Mesenchymal stem cell (in vitro differentiated cells and primary cell): ENCODE measurements around the gene RPLP2.

Source experiments
- DNase-seq: peaks from one replicate; pipeline ENCODE4 v3.0.0-alpha.2; 2013
- H2AFZ ChIP-seq: one replicate; pipeline ENCODE4 v1.6.1; 2013; ENCODE audit warnings: low read depth, mild to moderate bottlenecking, control low read depth, inconsistent platforms, low read length, moderate library complexity
- H2AK5ac ChIP-seq: 2 replicates; pipeline ENCODE4 v1.6.1; 2013; ENCODE audit warnings: low read length, moderate library complexity, mild to moderate bottlenecking, inconsistent platforms; ENCODE audit not compliant: severe bottlenecking
- H2BK120ac ChIP-seq: one replicate; pipeline ENCODE4 v1.6.1; 2013; ENCODE audit warnings: low read depth, mild to moderate bottlenecking, inconsistent platforms, low read length, moderate library complexity
- H2BK12ac ChIP-seq, 2 experiments: one replicate each; pipeline ENCODE4 v1.6.1; 2013; ENCODE audit warnings: inconsistent platforms in 2 of 2, low read length in 2 of 2, mild to moderate bottlenecking in 2 of 2, moderate library complexity in 2 of 2, control low read depth in 1 of 2
- H2BK15ac ChIP-seq: one replicate; pipeline ENCODE4 v1.6.1; 2013; ENCODE audit warnings: mild to moderate bottlenecking, low read depth, inconsistent platforms; ENCODE audit not compliant: poor library complexity, severe bottlenecking
- H2BK5ac ChIP-seq: 2 replicates; pipeline ENCODE4 v1.6.1; 2013; ENCODE audit warnings: low read depth, mild to moderate bottlenecking, low read length, control low read depth, inconsistent platforms; ENCODE audit not compliant: poor library complexity, severe bottlenecking
- H3K14ac ChIP-seq, 2 experiments: one replicate each; pipeline ENCODE4 v1.6.1; 2013; ENCODE audit warnings: inconsistent platforms in 2 of 2, low read length in 2 of 2, control low read depth in 1 of 2, mild to moderate bottlenecking in 1 of 2, moderate library complexity in 1 of 2
- H3K18ac ChIP-seq, 2 experiments: one replicate each; pipeline ENCODE4 v1.6.1; 2013; ENCODE audit warnings: inconsistent platforms in 2 of 2, low read length in 2 of 2, control low read depth in 1 of 2, low read depth in 1 of 2, mild to moderate bottlenecking in 1 of 2
- H3K23ac ChIP-seq, 2 experiments: one replicate each; pipeline ENCODE4 v1.6.1; 2013; ENCODE audit warnings: inconsistent platforms in 2 of 2, low read length in 2 of 2, mild to moderate bottlenecking in 2 of 2, moderate library complexity in 2 of 2, control low read depth in 1 of 2
- H3K27ac ChIP-seq: 2 replicates; pipeline ENCODE4 v1.5.1; 2013; ENCODE audit warnings: mild to moderate bottlenecking, moderate library complexity, low read length, control low read depth, inconsistent platforms; ENCODE audit not compliant: poor library complexity, severe bottlenecking
- H3K27me3 ChIP-seq, 2 experiments: 2 replicates each; pipeline versions ENCODE4 v1.6.1 to v1.7.0; 2013; ENCODE audit warnings: low read length in 2 of 2, mild to moderate bottlenecking in 2 of 2, moderate library complexity in 2 of 2, control low read depth in 1 of 2, inconsistent platforms in 1 of 2; ENCODE audit not compliant: control insufficient read depth in 1 of 2, insufficient read depth in 1 of 2
- H3K36me3 ChIP-seq, 2 experiments: 2 replicates each; pipeline versions ENCODE4 v1.6.1 to v1.7.0; 2013; ENCODE audit warnings: low read length in 2 of 2, control low read depth in 1 of 2, inconsistent platforms in 1 of 2, low read depth in 1 of 2, mild to moderate bottlenecking in 1 of 2; ENCODE audit not compliant: insufficient read depth in 2 of 2, control insufficient read depth in 1 of 2
- H3K4ac ChIP-seq, 2 experiments: one replicate each; pipeline ENCODE4 v1.6.1; 2013; ENCODE audit warnings: inconsistent platforms in 2 of 2, low read length in 2 of 2, mild to moderate bottlenecking in 2 of 2, moderate library complexity in 2 of 2, control low read depth in 1 of 2, low read depth in 1 of 2
- H3K4me1 ChIP-seq: 2 replicates; pipeline ENCODE4 v1.6.1; 2013; ENCODE audit warnings: low read depth, low read length, control low read depth; ENCODE audit not compliant: control insufficient read depth, insufficient read depth
- H3K4me2 ChIP-seq: 2 replicates; pipeline ENCODE4 v1.6.1; 2013; ENCODE audit warnings: low read length, mild to moderate bottlenecking, inconsistent platforms; ENCODE audit not compliant: poor library complexity, severe bottlenecking
- H3K4me3 ChIP-seq, 2 experiments: 2 replicates each; pipeline versions ENCODE4 v1.5.1 to v1.7.0; 2013; ENCODE audit warnings: low read length in 2 of 2, mild to moderate bottlenecking in 2 of 2, control low read depth in 1 of 2, low read depth in 1 of 2; ENCODE audit not compliant: insufficient read depth in 1 of 2
- H3K79me1 ChIP-seq: replicated peaks from 2 replicates; pipeline ENCODE4 v1.6.1; 2013; ENCODE audit warnings: mild to moderate bottlenecking, control low read depth, low read length, inconsistent platforms; ENCODE audit not compliant: poor library complexity, severe bottlenecking
- H3K9ac ChIP-seq: 2 replicates; pipeline ENCODE4 v1.7.0; 2013; ENCODE audit warnings: mild to moderate bottlenecking, low read length, moderate library complexity
- H3K9me3 ChIP-seq: 2 replicates; pipeline ENCODE4 v1.7.0; 2013; ENCODE audit warnings: mild to moderate bottlenecking, low read length; ENCODE audit not compliant: control insufficient read depth
- H4K8ac ChIP-seq: one replicate; pipeline ENCODE4 v1.6.1; 2013; ENCODE audit warnings: inconsistent platforms, mild to moderate bottlenecking, low read length, moderate library complexity
- H4K91ac ChIP-seq: one replicate; pipeline ENCODE4 v1.6.1; 2013; ENCODE audit warnings: mild to moderate bottlenecking, low read length, inconsistent platforms
- WGBS: methylation state at CpG from one replicate; pipeline ENCODE4 v1.1.7; 2013; ENCODE audit warnings: mixed read lengths; 5-methylcytosine and 5-hydroxymethylcytosine counted together

RPLP2 gene

GRCh38 chr11:823441-824291 lies 13.9 kb downstream of the RPLP2 start:
- 96% methylated on average over 47 of the region's 53 CpGs for WGBS
- no peak overlapping the region for H3K18ac ChIP-seq
- DNase-seq, result no peak

GRCh38 chr11:824292-824880 lies 14.6 kb downstream of the RPLP2 start:
- peaks cover 62% of the 10 kb centered on the region for H3K4me1 ChIP-seq
- H2AK5ac ChIP-seq, result no peak overlapping the region
- no peak overlapping the region for H3K4me2 ChIP-seq
- WGBS, result 97% methylated on average over 56 of the region's 59 CpGs
- no peak for DNase-seq
- H3K79me1 ChIP-seq, result peaks cover 20% of the 10 kb centered on the region
- H2BK5ac ChIP-seq, result no peak overlapping the region
- no peak overlapping the region for H2BK120ac ChIP-seq
- H3K9me3 ChIP-seq, result no peaks in the 10 kb centered on the region
- H3K36me3 ChIP-seq, result peaks cover 25 to 48% of the 10 kb centered on the region in 2 experiments
- no peak overlapping the region for H3K4ac ChIP-seq
- H3K9ac ChIP-seq, result no peak overlapping the region
- no peak overlapping the region for H2AFZ ChIP-seq
- no peak overlapping the region for H3K27ac ChIP-seq
- peak overlapping the region; percentile 60 for H4K91ac ChIP-seq
- H3K4me3 ChIP-seq, result no peak overlapping the region
- no peak overlapping the region for H3K14ac ChIP-seq
- H2BK12ac ChIP-seq, result no peak overlapping the region
- H4K8ac ChIP-seq, result no peak overlapping the region
- H2BK15ac ChIP-seq, result no peak overlapping the region
- no peak overlapping the region for H3K18ac ChIP-seq
- H3K23ac ChIP-seq, result no peak overlapping the region
- H3K27me3 ChIP-seq, result peaks cover 0 to 17% of the 10 kb centered on the region in 2 experiments

More at GRCh38 chr11:823441-824291, 13.9 kb downstream of the RPLP2 start:
- Histone ChIP-seq H2BK5ac (no peak overlapping the region), H3K4me1 (peaks cover 60% of the 10 kb centered on the region), H2AK5ac (no peak overlapping the region), H4K8ac (no peak overlapping the region), H2BK120ac (no peak overlapping the region), H4K91ac (peak overlapping the region; percentile 60), H3K9ac (no peak overlapping the region), H3K79me1 (peaks cover 20% of the 10 kb centered on the region), H3K14ac (no peak overlapping the region), H2AFZ (no peak overlapping the region), H3K23ac (no peak overlapping the region), H3K4me3 (no peak overlapping the region), H3K27me3 (peaks cover 0 to 14% of the 10 kb centered on the region in 2 experiments), H3K36me3 (peaks cover 25 to 48% of the 10 kb centered on the region in 2 experiments), H2BK15ac (peak overlapping the region; percentile 37), H3K4ac (no peak overlapping the region), H2BK12ac (no peak overlapping the region), H3K4me2 (no peak overlapping the region), H3K27ac (no peak overlapping the region), H3K9me3 (no peaks in the 10 kb centered on the region)

- Histone ChIP-seq H2AFZ (no peak overlapping the region), H3K27ac (no peak overlapping the region), H2BK15ac (no peak overlapping the region), H3K23ac (no peak overlapping the region), H3K4me3 (no peak overlapping the region), H3K18ac (no peak overlapping the region), H2BK120ac (no peak overlapping the region), H4K8ac (no peak overlapping the region), H2AK5ac (no peak overlapping the region), H3K9ac (no peak overlapping the region), H3K9me3 (no peaks in the 10 kb centered on the region), H3K4me1 (peaks cover 67% of the 10 kb centered on the region), H3K27me3 (peaks cover 0 to 17% of the 10 kb centered on the region in 2 experiments), H3K36me3 (peaks cover 25 to 48% of the 10 kb centered on the region in 2 experiments), H2BK12ac (no peak overlapping the region), H3K14ac (no peak overlapping the region), H4K91ac (no peak overlapping the region), H3K79me1 (peaks cover 20% of the 10 kb centered on the region), H2BK5ac (no peak overlapping the region), H3K4me2 (no peak overlapping the region), H3K4ac (no peak overlapping the region)
- 88% methylated on average over 11 of the region's 11 CpGs for WGBS
- DNase-seq, result no peak
Observed at GRCh38 chr11:824942-825341, 15.2 kb downstream of the RPLP2 start.
